Activated CD4-positive, alpha-beta T cell treated with anti-CD3 and anti-CD28 coated beads for 1 hour (primary cell): ENCODE data around the gene BAIAP2.
"Not testable (repeated sequence)": the region's sequence is repeated elsewhere in the genome, so short reads cannot be mapped to it uniquely, and the experiment has no call there.

Source experiments
- DNase-seq: peaks from one replicate; pipeline ENCODE4 v3.0.0-alpha.2; 2020

The BAIAP2 gene

GRCh38 chr17:81148571-81148970 lies 113.6 kb downstream of the BAIAP2 start:
- DNase-seq: no peak

GRCh38 chr17:81148986-81149533 lies 114.1 kb downstream of the BAIAP2 start:
- DNase-seq: no peak

- DNase-seq: no peak
Measured at GRCh38 chr17:81150377-81151077, 115.6 kb downstream of the BAIAP2 start.

- DNase-seq: no peak
Measured at GRCh38 chr17:81151278-81151677, 116.3 kb downstream of the BAIAP2 start.

- DNase-seq: no peak
Measured at GRCh38 chr17:81152288-81152828, 117.4 kb downstream of the BAIAP2 start.

- DNase-seq: no peak
Measured at GRCh38 chr17:81153340-81153803, 118.4 kb downstream of the BAIAP2 start.

GRCh38 chr17:81154016-81154415 lies 119.1 kb downstream of the BAIAP2 start:
- DNase-seq: not testable (repeated sequence)

- no peak for DNase-seq
Measured at GRCh38 chr17:81154961-81155360, 120.0 kb downstream of the BAIAP2 start.

GRCh38 chr17:81156866-81157805 lies 122.2 kb downstream of the BAIAP2 start:
- DNase-seq: no peak

GRCh38 chr17:81157848-81158687 lies 123.1 kb downstream of the BAIAP2 start:
- DNase-seq: no peak

- DNase-seq: no peak
Measured at GRCh38 chr17:81158688-81159590, 124.0 kb downstream of the BAIAP2 start.

GRCh38 chr17:81159611-81160265 lies 124.8 kb downstream of the BAIAP2 start:
- no peak for DNase-seq

- DNase-seq: no peak
Measured at GRCh38 chr17:81160306-81160705, 125.4 kb downstream of the BAIAP2 start.

GRCh38 chr17:81160747-81161453 lies 125.9 kb downstream of the BAIAP2 start:
- no peak for DNase-seq

GRCh38 chr17:81161536-81161935 lies 126.6 kb downstream of the BAIAP2 start:
- no peak for DNase-seq

GRCh38 chr17:81161972-81162371 lies 127.0 kb downstream of the BAIAP2 start:
- DNase-seq: no peak

GRCh38 chr17:81162491-81162890 lies 127.5 kb downstream of the BAIAP2 start:
- no peak for DNase-seq

- DNase-seq: no peak
Measured at GRCh38 chr17:81163051-81163695, 128.2 kb downstream of the BAIAP2 start.

GRCh38 chr17:81163703-81164370 lies 128.9 kb downstream of the BAIAP2 start:
- DNase-seq: no peak
